Stimulated activated effector memory CD8-positive, alpha-beta T cell treated with anti-CD3 and anti-CD28 coated beads, Interleukin-12 subunit alpha, Interleukin-12 subunit beta, amount 100 ng/mL, for 72 hours (primary cell): ENCODE results near the gene GRIK4.
A peak's percentile ranks its signal among the peaks of the same experiment; 100 is the strongest.

ENCODE experiments used
- ATAC-seq: fragments of 150-1000 bp; cut with Tn5 transposase; 2 replicates; pipeline ENCODE4 v1.10.0; 2021
- DNase-seq, 2 donors: peaks; one replicate each; pipeline ENCODE4 v3.0.0; 2021 to 2022; ENCODE audit warnings: low spot score in 2 of 2
- H3K27ac Mint-ChIP-seq: one replicate; pipeline ENCODE4 v1.8.0; 2022; ENCODE audit warnings: mild to moderate bottlenecking, mixed read lengths
- H3K36me3 Mint-ChIP-seq: one replicate; pipeline ENCODE4 v1.8.0; 2022; ENCODE audit warnings: mild to moderate bottlenecking, mixed read lengths
- H3K4me1 Mint-ChIP-seq: one replicate; pipeline ENCODE4 v1.8.0; 2022; ENCODE audit warnings: mixed read lengths
- H3K4me3 Mint-ChIP-seq: one replicate; pipeline ENCODE4 v1.8.0; 2022; ENCODE audit warnings: mild to moderate bottlenecking, mixed read lengths
- H3K9me3 Mint-ChIP-seq: one replicate; pipeline ENCODE4 v1.8.0; 2022; ENCODE audit warnings: mixed read lengths

GRIK4 gene

GRCh38 chr11:120827198-120827597, 315.6 kb downstream of the GRIK4 start:
- Mint-ChIP-seq H3K27ac (no peak overlapping the region), H3K4me3 (no peak overlapping the region), H3K9me3 (no peaks in the 10 kb centered on the region), H3K36me3 (no peaks in the 10 kb centered on the region), H3K4me1 (no peaks in the 10 kb centered on the region)
- no peak for ATAC-seq
- no peak for DNase-seq

GRCh38 chr11:120827820-120828219, 316.3 kb downstream of the GRIK4 start:
- Mint-ChIP-seq H3K4me3 (no peak overlapping the region), H3K4me1 (no peaks in the 10 kb centered on the region), H3K9me3 (no peaks in the 10 kb centered on the region), H3K36me3 (no peaks in the 10 kb centered on the region), H3K27ac (no peak overlapping the region)
- DNase-seq (no peak), ATAC-seq (no peak)

GRCh38 chr11:120828847-120829246, 317.3 kb downstream of the GRIK4 start:
- ATAC-seq (no peak), DNase-seq (no peak)
- Mint-ChIP-seq H3K9me3 (no peaks in the 10 kb centered on the region), H3K4me1 (no peaks in the 10 kb centered on the region), H3K27ac (no peak overlapping the region), H3K4me3 (no peak overlapping the region), H3K36me3 (no peaks in the 10 kb centered on the region)

- Mint-ChIP-seq H3K27ac (no peak overlapping the region), H3K9me3 (no peaks in the 10 kb centered on the region), H3K4me3 (no peak overlapping the region), H3K4me1 (no peaks in the 10 kb centered on the region), H3K36me3 (no peaks in the 10 kb centered on the region)
- no peak for DNase-seq
- ATAC-seq = no peak
Measured at GRCh38 chr11:120830085-120830620, 318.6 kb downstream of the GRIK4 start.

- H3K27ac Mint-ChIP-seq = no peak overlapping the region
- DNase-seq = no peak
- ATAC-seq = no peak
- H3K4me1 Mint-ChIP-seq = peaks cover 10% of the 10 kb centered on the region
- H3K9me3 Mint-ChIP-seq = no peaks in the 10 kb centered on the region
- H3K36me3 Mint-ChIP-seq = no peaks in the 10 kb centered on the region
- no peak overlapping the region for H3K4me3 Mint-ChIP-seq
Measured at GRCh38 chr11:120832481-120833238, 321.1 kb downstream of the GRIK4 start.

- DNase-seq (no peak), ATAC-seq (no peak)
- Mint-ChIP-seq H3K9me3 (no peaks in the 10 kb centered on the region), H3K36me3 (no peaks in the 10 kb centered on the region), H3K4me1 (peaks cover 10% of the 10 kb centered on the region), H3K27ac (no peak overlapping the region), H3K4me3 (no peak overlapping the region)
Measured at GRCh38 chr11:120834686-120835210, 323.2 kb downstream of the GRIK4 start.

- ATAC-seq = peak; percentile 91
- Mint-ChIP-seq H3K9me3 (no peaks in the 10 kb centered on the region), H3K4me3 (no peak overlapping the region), H3K36me3 (no peaks in the 10 kb centered on the region), H3K4me1 (peaks cover 10% of the 10 kb centered on the region), H3K27ac (no peak overlapping the region)
- peak in 1 of 2 donors; percentile 60 for DNase-seq
Measured at GRCh38 chr11:120835601-120836228, 324.2 kb downstream of the GRIK4 start.

GRCh38 chr11:120837696-120838095, 326.1 kb downstream of the GRIK4 start:
- Mint-ChIP-seq H3K4me3 (no peak overlapping the region), H3K36me3 (no peaks in the 10 kb centered on the region), H3K9me3 (no peaks in the 10 kb centered on the region), H3K4me1 (peaks cover 10% of the 10 kb centered on the region), H3K27ac (no peak overlapping the region)
- ATAC-seq (no peak), DNase-seq (no peak)

GRCh38 chr11:120839201-120839600, 327.7 kb downstream of the GRIK4 start:
- no peak for DNase-seq
- Mint-ChIP-seq H3K4me3 (no peak overlapping the region), H3K27ac (no peak overlapping the region), H3K9me3 (no peaks in the 10 kb centered on the region), H3K4me1 (peaks cover 10% of the 10 kb centered on the region), H3K36me3 (no peaks in the 10 kb centered on the region)
- ATAC-seq = no peak

GRCh38 chr11:120839846-120840402, 328.4 kb downstream of the GRIK4 start:
- ATAC-seq (no peak), DNase-seq (no peak)
- no peak overlapping the region for H3K4me3 Mint-ChIP-seq

GRCh38 chr11:120840661-120841060, 329.1 kb downstream of the GRIK4 start:
- DNase-seq (no peak), ATAC-seq (no peak)
- no peaks in the 10 kb centered on the region for H3K36me3 Mint-ChIP-seq
- no peaks in the 10 kb centered on the region for H3K9me3 Mint-ChIP-seq
- H3K4me3 Mint-ChIP-seq = no peak overlapping the region
- no peak overlapping the region for H3K27ac Mint-ChIP-seq
- H3K4me1 Mint-ChIP-seq = peaks cover 6% of the 10 kb centered on the region

More at GRCh38 chr11:120839846-120840402, 328.4 kb downstream of the GRIK4 start:
- no peaks in the 10 kb centered on the region for H3K9me3 Mint-ChIP-seq
- H3K36me3 Mint-ChIP-seq = no peaks in the 10 kb centered on the region
- peak overlapping the region; percentile 24 for H3K27ac Mint-ChIP-seq
- peaks cover 10% of the 10 kb centered on the region for H3K4me1 Mint-ChIP-seq

- no peak overlapping the region for H3K4me3 Mint-ChIP-seq
- no peaks in the 10 kb centered on the region for H3K9me3 Mint-ChIP-seq
- no peaks in the 10 kb centered on the region for H3K36me3 Mint-ChIP-seq
- H3K4me1 Mint-ChIP-seq = peaks cover 2% of the 10 kb centered on the region
- H3K27ac Mint-ChIP-seq = no peak overlapping the region
- ATAC-seq = no peak
- DNase-seq = no peak
Measured at GRCh38 chr11:120841074-120841473, 329.5 kb downstream of the GRIK4 start.

GRCh38 chr11:120842195-120842594, 330.6 kb downstream of the GRIK4 start:
- Mint-ChIP-seq H3K9me3 (no peaks in the 10 kb centered on the region), H3K27ac (no peak overlapping the region), H3K36me3 (no peaks in the 10 kb centered on the region), H3K4me3 (no peak overlapping the region), H3K4me1 (no peaks in the 10 kb centered on the region)
- ATAC-seq = no peak
- DNase-seq = no peak

- Mint-ChIP-seq H3K36me3 (no peaks in the 10 kb centered on the region), H3K4me3 (no peak overlapping the region), H3K4me1 (no peaks in the 10 kb centered on the region), H3K27ac (no peak overlapping the region), H3K9me3 (no peaks in the 10 kb centered on the region)
- no peak for DNase-seq
- no peak for ATAC-seq
Measured at GRCh38 chr11:120853435-120853834, 341.9 kb downstream of the GRIK4 start.

- no peaks in the 10 kb centered on the region for H3K9me3 Mint-ChIP-seq
- no peak for ATAC-seq
- no peaks in the 10 kb centered on the region for H3K36me3 Mint-ChIP-seq
- no peak overlapping the region for H3K4me3 Mint-ChIP-seq
- no peak overlapping the region for H3K27ac Mint-ChIP-seq
- no peaks in the 10 kb centered on the region for H3K4me1 Mint-ChIP-seq
- DNase-seq = no peak
Measured at GRCh38 chr11:120854988-120855387, 343.4 kb downstream of the GRIK4 start.
